Measurements from ENCODE around the gene TRUB2. TPM values are rescaled to one million over a fixed set of nuclear protein-coding genes. Genes with fewer than 3 reads are reported as not detected.

Gene TRUB2
- total and polyA plus RNA-seq, 2 of the 8 experiments (the other 6 are each of a cell fraction or from before 2014, with no cell fraction given) = 20.7 to 37.8 TPM

- TF ChIP-seq TAF1 (IDR thresholded peaks at IDR 0.05; ENCODE audit: low read depth, low read length) = no peak
These were observed 50.7 kb downstream of the TRUB2 start (continued) for GRCh38 chr9:128271512-128271911.
